GM18508 (cell line): ENCODE data around the gene C10orf67.
"Not testable (repeated sequence)": the region's sequence is repeated elsewhere in the genome, so short reads cannot be mapped to it uniquely, and the experiment has no call there.

ENCODE experiments used
- ATAC-seq: cut with Tn5 transposase; IDR thresholded peaks from one replicate; pipeline ENCODE4 v1.9.1; 2021; ENCODE audit warnings: moderate number of reproducible peaks; ENCODE audit not compliant: insufficient read depth, unreplicated experiment

C10orf67 gene

GRCh38 chr10:23326544-23327307 is 17.9 kb downstream of the C10orf67 start:
- ATAC-seq, result no peak

- peak; percentile 93 for ATAC-seq
These were observed 19.5 kb downstream of the C10orf67 start for GRCh38 chr10:23325132-23325531.

GRCh38 chr10:23324351-23324750 is 20.2 kb downstream of the C10orf67 start:
- ATAC-seq, result no peak

GRCh38 chr10:23322082-23322481 is 22.5 kb downstream of the C10orf67 start:
- no peak for ATAC-seq

DNA sequence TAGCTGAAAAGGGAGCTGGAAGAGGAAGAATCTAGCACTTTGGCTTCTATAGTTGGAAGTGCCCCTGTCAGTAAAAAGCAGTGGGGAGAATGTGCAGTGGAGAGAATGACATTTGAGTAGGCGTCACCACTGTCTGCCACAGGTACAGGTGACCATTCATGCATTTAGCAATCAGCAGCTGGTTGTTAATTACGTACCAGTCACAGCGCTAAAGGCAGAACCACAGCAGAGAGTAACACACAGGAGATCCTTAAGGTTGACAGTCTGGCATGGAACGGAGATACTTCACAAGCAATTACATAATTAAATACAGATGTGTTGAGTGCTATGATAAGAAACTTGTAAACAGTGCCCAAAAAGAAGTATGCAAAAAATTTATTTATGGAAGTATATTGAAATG is 24.8 kb downstream of the C10orf67 start:
- ATAC-seq, result no peak

- no peak for ATAC-seq
These were observed 26.2 kb downstream of the C10orf67 start for GRCh38 chr10:23318359-23318758.

DNA sequence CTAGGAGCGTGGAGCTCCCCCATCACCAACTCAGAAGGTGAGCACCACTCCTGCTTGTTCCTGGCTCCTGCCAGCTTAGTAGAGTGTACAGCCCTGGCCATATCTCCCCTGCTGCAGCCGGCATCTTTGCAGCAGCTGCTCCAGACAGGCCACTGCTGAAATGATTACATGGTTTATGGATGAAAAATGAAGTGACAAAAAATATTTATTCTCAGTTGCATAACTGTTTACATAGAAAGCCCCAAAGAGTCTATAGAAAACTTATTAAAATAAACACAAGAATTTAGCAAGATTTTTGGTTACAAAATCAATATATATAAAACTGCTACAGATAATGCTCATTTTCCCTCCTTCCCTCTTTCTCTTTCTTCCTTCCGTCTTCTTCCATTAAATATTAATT is 27.2 kb downstream of the C10orf67 start:
- no peak for ATAC-seq

GRCh38 chr10:23316406-23316805 is 28.2 kb downstream of the C10orf67 start:
- no peak for ATAC-seq

GRCh38 chr10:23315966-23316365 is 28.6 kb downstream of the C10orf67 start:
- no peak for ATAC-seq

GRCh38 chr10:23314835-23315239 is 29.8 kb downstream of the C10orf67 start:
- no peak for ATAC-seq

DNA sequence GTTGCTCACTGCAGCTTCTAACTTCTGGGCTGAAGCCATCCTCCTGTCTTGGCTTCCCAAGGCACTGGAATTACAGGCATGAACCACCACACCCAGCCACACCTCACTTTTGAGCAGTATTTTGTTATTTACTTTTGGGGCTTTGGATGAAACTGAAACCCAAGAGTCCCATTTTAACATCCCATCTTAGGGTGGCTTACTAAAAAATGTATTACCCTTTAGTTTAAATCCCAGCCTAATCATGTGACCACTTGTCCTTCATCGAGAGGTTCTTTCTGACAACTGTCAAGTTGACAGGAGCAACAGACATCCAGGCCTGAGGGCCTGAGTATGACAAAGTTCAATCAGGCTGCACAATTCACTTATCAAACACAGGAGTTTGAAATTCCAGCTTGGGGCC is 33.6 kb downstream of the C10orf67 start:
- ATAC-seq, result no peak

- ATAC-seq, result no peak
These were observed 34.2 kb downstream of the C10orf67 start for GRCh38 chr10:23310404-23310803.

DNA sequence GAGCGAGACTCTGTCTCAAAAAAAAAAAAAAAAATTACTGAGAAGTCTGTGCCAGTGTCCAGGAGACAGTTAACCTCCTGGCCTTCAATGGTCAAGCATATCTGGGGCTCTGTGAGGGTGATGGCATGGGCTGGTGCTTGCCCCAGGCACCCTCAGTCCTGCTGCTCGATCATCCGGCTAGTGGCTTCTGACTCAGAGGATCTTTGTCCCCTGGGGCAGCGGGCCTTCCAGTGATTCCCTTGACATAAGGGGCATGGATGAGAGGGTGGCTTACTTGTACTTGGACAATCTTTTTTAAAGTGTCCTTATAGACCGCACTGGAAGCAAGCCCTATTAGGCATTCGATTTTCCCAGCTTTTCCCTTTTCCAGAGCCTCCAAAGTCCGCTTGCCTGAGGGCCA is 44.6 kb downstream of the C10orf67 start:
- not testable (repeated sequence) for ATAC-seq

DNA sequence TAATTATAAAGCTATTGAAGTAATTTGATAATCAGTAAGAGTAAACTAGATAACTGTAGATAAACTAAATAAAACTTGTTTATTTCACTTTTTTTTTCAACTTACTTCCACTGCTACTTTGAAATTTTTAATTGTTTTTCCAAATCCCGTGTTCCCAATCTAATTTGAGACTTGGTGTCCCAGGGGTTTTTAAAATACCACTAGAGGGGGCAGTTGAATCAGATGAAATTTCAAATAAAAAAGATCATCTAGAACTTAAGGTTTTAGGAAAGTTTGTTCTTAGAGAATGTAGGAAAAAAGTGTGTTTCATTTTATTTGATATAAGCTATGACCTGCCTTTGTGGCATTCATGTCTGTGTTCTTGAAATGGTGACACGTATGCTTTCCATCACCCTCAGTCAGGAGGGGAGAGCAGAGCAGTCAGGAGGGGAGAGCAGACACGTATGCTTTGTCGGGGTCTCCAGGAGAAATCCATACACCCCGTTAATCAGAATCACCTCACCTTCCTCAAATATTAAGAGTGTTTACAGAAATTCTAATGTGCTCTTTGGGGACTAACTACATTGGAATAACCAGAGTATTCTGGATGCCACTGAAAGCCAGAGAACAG is 49.9 kb downstream of the C10orf67 start:
- ATAC-seq, result no peak

- ATAC-seq, result no peak
These were observed 50.5 kb downstream of the C10orf67 start for GRCh38 chr10:23293973-23294590.

DNA sequence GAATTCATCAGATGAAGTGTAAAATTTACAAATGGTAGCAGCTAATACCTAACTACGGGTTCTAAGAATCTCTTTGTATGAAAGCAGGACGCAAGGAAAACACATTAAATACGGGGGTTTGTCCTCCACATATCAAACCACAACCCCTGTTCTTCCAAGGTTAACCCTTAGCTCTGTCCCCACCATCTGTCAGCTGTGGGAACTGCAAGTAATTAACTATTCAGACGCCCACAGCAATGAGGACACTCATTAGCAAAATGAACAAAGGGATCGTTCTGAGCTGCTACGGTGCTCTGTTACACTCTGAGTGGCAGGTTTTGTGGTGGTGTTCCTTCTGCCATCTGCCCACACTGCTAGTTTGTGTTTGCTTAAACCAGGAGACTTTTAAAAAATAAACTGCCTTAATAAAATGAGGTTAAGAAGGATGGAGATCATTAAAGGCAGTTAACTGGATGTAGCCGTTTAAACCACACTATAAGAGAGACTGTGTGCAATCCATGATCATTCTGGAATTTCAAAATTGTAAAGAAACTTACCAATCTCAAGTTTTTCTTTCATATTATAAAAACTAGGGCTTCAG is 51.4 kb downstream of the C10orf67 start:
- ATAC-seq, result peak; percentile 77

DNA sequence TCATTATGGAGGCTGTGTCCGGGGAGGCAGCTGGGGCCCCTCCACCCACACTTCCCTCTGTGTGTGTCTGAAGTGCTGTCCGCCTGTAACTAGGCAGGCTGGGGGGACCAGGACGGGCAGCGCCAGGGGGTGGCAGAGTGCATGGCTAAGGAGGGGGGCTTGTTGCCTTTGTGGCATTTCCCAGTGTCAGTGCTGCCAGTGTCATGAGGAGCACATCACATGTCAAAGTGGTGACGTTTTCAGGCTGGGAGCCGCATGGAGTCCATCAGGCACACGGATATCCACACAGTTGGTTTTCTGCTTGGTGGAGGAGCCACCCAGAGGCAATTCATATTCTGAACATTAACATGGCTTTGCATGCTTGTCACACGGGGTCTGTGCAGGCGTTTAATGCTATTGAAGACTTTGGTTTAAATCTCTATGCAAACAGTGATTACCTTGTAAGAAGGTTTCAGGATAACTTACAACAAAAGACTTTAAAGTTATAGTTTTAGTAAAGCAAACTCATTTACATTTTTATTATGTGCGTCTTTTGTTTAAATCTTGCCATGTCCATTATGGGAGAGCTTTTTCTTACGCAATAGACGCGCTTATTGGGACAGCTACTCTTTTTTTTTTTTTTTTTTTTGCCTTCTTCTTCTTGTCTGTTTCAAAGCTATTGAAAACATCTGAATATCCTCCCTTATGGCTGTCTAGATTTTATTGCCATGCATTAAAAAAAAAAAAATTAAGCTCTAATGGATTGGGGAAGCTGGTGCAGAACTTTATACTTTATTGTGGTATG is 52.9 kb downstream of the C10orf67 start:
- ATAC-seq, result no peak

DNA sequence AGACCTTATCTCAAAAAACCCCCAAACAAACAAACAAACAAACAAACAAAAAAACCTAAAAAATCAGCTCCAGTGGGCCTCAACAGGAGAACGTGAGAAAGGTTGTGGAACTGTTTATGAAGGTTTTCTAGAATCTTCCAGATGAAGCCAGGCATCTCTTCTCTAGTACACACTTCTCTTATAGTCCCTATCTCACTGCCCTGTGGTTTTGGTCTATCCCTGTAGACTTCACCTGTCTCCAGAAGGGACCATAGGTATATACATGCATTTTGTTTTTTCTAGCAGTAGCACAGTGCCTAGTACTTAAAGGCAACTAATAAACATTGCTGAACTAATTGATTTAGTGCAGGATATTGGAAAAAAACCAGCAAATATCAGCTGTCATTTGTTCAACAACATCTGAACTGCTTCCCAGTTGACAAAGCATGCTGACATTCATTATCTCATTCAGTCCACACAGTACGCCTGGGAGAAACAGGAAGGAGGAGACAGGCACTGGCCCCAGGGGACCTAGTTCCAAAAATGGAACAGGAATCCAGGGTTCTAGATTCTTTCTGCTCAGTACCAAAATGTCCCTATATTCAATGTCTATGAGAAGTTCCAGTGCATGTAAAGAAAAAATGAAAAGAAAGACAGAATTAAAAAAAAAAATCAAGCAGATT is 59.8 kb downstream of the C10orf67 start:
- no peak for ATAC-seq

DNA sequence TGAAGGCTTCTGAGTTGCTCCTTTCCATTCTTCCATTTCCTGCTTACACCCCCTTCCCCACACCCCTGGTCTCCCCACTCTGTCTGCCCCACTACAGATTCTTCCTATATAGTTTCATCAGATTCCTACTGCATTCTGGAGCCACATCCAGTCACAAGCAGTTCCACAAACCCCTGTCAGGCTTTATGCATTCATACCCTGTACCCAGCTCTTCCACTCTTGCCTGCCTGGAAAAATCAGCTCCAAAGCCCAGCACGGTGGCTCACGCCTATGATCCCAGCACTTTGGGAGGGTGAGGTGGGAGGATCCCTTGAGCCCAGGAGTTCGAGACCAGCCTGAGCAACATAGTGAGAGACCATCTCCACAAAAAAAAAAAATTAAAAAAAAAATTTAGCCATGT is 60.4 kb downstream of the C10orf67 start:
- no peak for ATAC-seq

DNA sequence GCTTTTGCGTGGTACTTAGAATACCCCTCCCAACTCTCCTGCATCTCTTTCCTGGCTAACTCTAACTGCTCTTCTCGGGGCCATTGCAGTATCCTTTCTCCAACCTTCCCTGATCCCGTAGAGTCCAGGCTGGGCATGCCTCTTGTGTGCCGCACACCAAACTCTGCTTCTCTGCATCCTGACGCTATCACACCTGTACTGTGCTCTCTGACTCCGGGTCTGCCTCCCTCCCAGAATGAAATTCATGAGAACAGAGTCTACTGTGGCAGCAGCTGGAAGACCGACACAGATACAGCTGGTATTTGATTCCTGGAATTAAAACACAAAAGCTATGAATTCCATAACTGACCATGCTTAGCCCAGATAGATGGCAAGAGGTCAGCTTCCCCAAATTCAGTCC is 60.9 kb downstream of the C10orf67 start:
- ATAC-seq, result no peak
